Ovary (tissue), 9 donors: ENCODE data around the gene MYBPC1. TPM values are rescaled to one million over a fixed set of nuclear protein-coding genes. Genes with fewer than 3 reads are reported as not detected.

Experiments
- DNase-seq, 5 donors: peaks; one replicate each; pipeline ENCODE4 v3.0.0-alpha.2; 2019 to 2020
- H3K27ac ChIP-seq, 2 donors: fragments of 200-600 bp; one replicate each; pipeline versions ENCODE4 v1.5.1 to v1.8.0; 2019 to 2022
- H3K27me3 ChIP-seq: fragments of 200-600 bp; one replicate; pipeline ENCODE4 v1.8.0; 2022
- H3K36me3 ChIP-seq: fragments of 200-600 bp; sonication (generic); one replicate; pipeline ENCODE4 v1.5.1; 2019
- H3K4me1 ChIP-seq: one replicate; pipeline ENCODE4 v1.8.1; 2013; ENCODE audit warnings: mild to moderate bottlenecking, moderate library complexity; ENCODE audit not compliant: insufficient read depth
- H3K4me3 ChIP-seq: fragments of 200-600 bp; sonication (generic); one replicate; pipeline ENCODE4 v1.5.1; 2017
- H3K9me3 ChIP-seq, 2 donors: fragments of 200-600 bp in 1 of 2; sonication (generic) in 1 of 2; one replicate each; pipeline versions ENCODE4 v1.5.1 to v1.8.1; 2013 to 2019; ENCODE audit warnings: mild to moderate bottlenecking in 1 of 2, moderate library complexity in 1 of 2
- CTCF ChIP-seq, 3 donors: fragments of 450-650 bp in 2 of 3; fragments of 200-600 bp in 1 of 3; IDR thresholded peaks; one replicate each; pipeline versions ENCODE4 v1.5.1 to v1.8.0; 2016 to 2022; ENCODE audit warnings: antibody characterized with exemption in 3 of 3, mild to moderate bottlenecking in 1 of 3
- EP300 ChIP-seq: sonication (generic); formaldehyde crosslinking; IDR thresholded peaks from one replicate; pipeline ENCODE4 v1.6.1; 2017; ENCODE audit warnings: antibody characterized with exemption
- POLR2A ChIP-seq: fragments of 450-650 bp; IDR thresholded peaks from one replicate; pipeline ENCODE4 v1.6.1; 2017; ENCODE audit warnings: antibody characterized with exemption, mild to moderate bottlenecking, moderate library complexity
- WGBS, 3 donors: extraction: QIAGEN DNeasy Blood & Tissue Kit in 1 of 3; methylation state at CpG; one replicate each; pipeline versions ENCODE4 v1.1.5 to v1.1.7; 2013 to 2017; 5-methylcytosine and 5-hydroxymethylcytosine counted together
- intact Hi-C, 4 donors: fragments of 100-400 bp; cut with DNase I; formaldehyde crosslinking; loops; one replicate each; pipeline versions ENCODE4 v1.11.0 to v1.15.1; 2022 to 2023
- polyA plus RNA-seq, 2 donors: library from polyadenylated mRNA; stranded (reverse); fragments of 200-250 nt in 1 of 2; fragments of 350-450 nt in 1 of 2; fragmentation: Illumina TruSeq in 1 of 2; extraction: RNeasy Lipid Tissue Mini Kit (QIAGEN cat#74804) in 1 of 2; gene quantifications; one replicate each; pipeline ENCODE4 v1.2.3, GENCODE V29; 2013 to 2014
- total RNA-seq, 7 donors: library from RNA; depleted of rRNA in 2 of 7; stranded (reverse); fragments of >200 nt in 2 of 7; fragmentation: NEBNext Ultra II Directional in 3 of 7; extraction: Animal tissue kit (Norgen Biotek cat#: 25700) in 3 of 7; gene quantifications; one replicate each; pipeline versions ENCODE4 v1.1.0 to v1.2.4, GENCODE V29; 2016 to 2023
- donor health status: DM: no; HTN: no; CAD: no; lungs with moderate emphysema.
- donor health status: DM: no; HTN: no; CAD: no.
- donor health status: Bipolar disorder and iron deficiency.
- donor health status: DM: yes; HTN: yes; CAD: no.
- donor health status: DM: no; HTN: no; CAD: no.
- donor health status: DM: yes; HTN: yes; CAD: no.

The MYBPC1 gene
- total and polyA plus RNA-seq, 9 donors = 0.18 to 2.2 (median 0.92) TPM; not detected in 4

DNA sequence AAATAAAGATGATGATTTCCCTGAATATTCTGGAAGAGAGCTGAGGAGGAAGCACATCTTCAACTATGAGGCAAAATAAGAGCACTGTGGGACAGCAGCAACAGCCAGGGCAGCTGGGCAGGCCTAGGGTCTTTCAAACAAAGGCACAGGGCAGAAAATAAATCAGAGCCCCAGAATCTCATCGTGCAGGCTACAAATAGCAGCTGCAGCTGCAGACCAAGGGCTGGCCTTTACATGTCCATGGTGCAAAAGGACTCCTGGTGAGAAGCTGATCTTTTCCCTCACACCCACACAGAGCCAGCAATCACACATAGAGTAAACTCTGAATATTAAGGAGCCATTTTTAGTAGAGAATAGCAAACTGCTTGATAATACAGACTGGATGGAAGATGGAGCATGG lies 13.6 kb upstream of the MYBPC1 start:
- no peak for TF ChIP-seq EP300
- TF ChIP-seq POLR2A = no peak
- TF ChIP-seq CTCF (IDR thresholded peaks at IDR 0.05) = no peak
- no peaks in the 10 kb centered on the region for H3K36me3 ChIP-seq
- 9 to 20% (median 15%) methylated on average over 1 of the region's 1 CpG for WGBS, 3 donors
- H3K27me3 ChIP-seq = no peaks in the 10 kb centered on the region
- H3K4me3 ChIP-seq = no peak overlapping the region
- H3K27ac ChIP-seq = no peak overlapping the region
- H3K4me1 ChIP-seq = no peaks in the 10 kb centered on the region
- DNase-seq = no peak
- intact Hi-C loops = no loop called here
- H3K9me3 ChIP-seq = no peaks in the 10 kb centered on the region

DNA sequence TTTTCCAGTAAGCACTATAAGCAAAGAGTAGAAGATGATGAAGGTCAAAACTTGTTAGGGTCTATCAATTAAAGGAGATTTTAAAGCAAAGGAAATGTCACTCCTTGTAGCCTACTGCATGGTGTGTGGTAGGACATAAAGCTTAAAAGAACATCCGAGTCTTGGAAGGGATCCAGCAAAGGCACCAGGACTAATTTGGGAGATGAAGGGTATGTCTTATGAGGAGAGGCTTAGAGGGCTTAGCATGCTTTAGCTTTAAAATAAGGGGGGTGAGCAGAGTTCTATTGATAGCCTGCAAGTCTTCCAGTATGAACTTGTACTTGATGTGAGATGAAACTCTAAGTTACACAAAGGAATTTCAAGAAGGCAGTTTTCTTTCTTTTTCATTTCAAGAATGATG lies 11.8 kb upstream of the MYBPC1 start:
- no peak for DNase-seq
- Histone ChIP-seq H3K4me1 (no peaks in the 10 kb centered on the region), H3K27ac (no peak overlapping the region), H3K27me3 (no peaks in the 10 kb centered on the region), H3K36me3 (no peaks in the 10 kb centered on the region), H3K9me3 (no peaks in the 10 kb centered on the region), H3K4me3 (no peak overlapping the region)
- WGBS, 3 donors = 28 to 40% (median 32%) methylated on average over 1 of the region's 1 CpG
- TF ChIP-seq EP300 = no peak
- no peak for TF ChIP-seq POLR2A
- no peak for TF ChIP-seq CTCF (IDR thresholded peaks at IDR 0.05)
- intact Hi-C loops = no loop called here

GRCh38 chr12:101590383-101590782 lies 4.4 kb upstream of the MYBPC1 start:
- 52 to 69% (median 55%) methylated on average over 3 of the region's 3 CpGs for WGBS, 3 donors
- no peak overlapping the region for H3K4me3 ChIP-seq
- no peaks in the 10 kb centered on the region for H3K36me3 ChIP-seq
- TF ChIP-seq EP300 = no peak
- no peak for TF ChIP-seq POLR2A
- TF ChIP-seq CTCF (IDR thresholded peaks at IDR 0.05) = no peak
- no peak overlapping the region for H3K27ac ChIP-seq
- no peak for DNase-seq
- no peaks in the 10 kb centered on the region for H3K9me3 ChIP-seq
- intact Hi-C loops = no loop called here
- H3K27me3 ChIP-seq = no peaks in the 10 kb centered on the region
- H3K4me1 ChIP-seq = no peaks in the 10 kb centered on the region

GRCh38 chr12:101591781-101592180 lies 3.0 kb upstream of the MYBPC1 start:
- no peak overlapping the region for H3K4me3 ChIP-seq
- H3K9me3 ChIP-seq = no peaks in the 10 kb centered on the region
- TF ChIP-seq EP300 = no peak
- no peak for TF ChIP-seq POLR2A
- no peak for TF ChIP-seq CTCF (IDR thresholded peaks at IDR 0.05)
- no peaks in the 10 kb centered on the region for H3K27me3 ChIP-seq
- no peak for DNase-seq
- no peaks in the 10 kb centered on the region for H3K4me1 ChIP-seq
- intact Hi-C loops = no loop called here
- H3K27ac ChIP-seq = no peak overlapping the region
- no peaks in the 10 kb centered on the region for H3K36me3 ChIP-seq

GRCh38 chr12:101592448-101592847 lies 2.3 kb upstream of the MYBPC1 start:
- 75 to 85% (median 80%) methylated on average over 2 of the region's 2 CpGs for WGBS, 3 donors
- Histone ChIP-seq H3K4me3 (no peak overlapping the region), H3K4me1 (no peaks in the 10 kb centered on the region), H3K9me3 (no peaks in the 10 kb centered on the region), H3K27me3 (no peaks in the 10 kb centered on the region), H3K36me3 (no peaks in the 10 kb centered on the region), H3K27ac (no peak overlapping the region)
- intact Hi-C loops = no loop called here
- TF ChIP-seq CTCF (IDR thresholded peaks at IDR 0.05) (no peak), POLR2A (no peak), EP300 (no peak)
- no peak for DNase-seq
